H1 (cell line): ENCODE data around the gene FOXN3. TPM values are rescaled to one million over a fixed set of nuclear protein-coding genes. Genes with fewer than 3 reads are reported as not detected.

Experiments used
- CTCF ChIA-PET: fragments of 300-600 bp; sonication (Branson Sonifier 250); formaldehyde crosslinking; loops from one replicate; lab custom pipeline; 2021; ENCODE audit not compliant: partially characterized antibody; lab: Charles Lee
- POLR2A ChIA-PET: fragments of 300-600 bp; sonication (Branson Sonifier 250); formaldehyde crosslinking; loops from one replicate; lab custom pipeline; 2021; ENCODE audit warnings: inconsistent platforms; ENCODE audit not compliant: partially characterized antibody; lab: Charles Lee
- DNase-seq, 2 experiments: peaks; one replicate each; pipeline versions ENCODE4 v3.0.0 to v3.0.0-alpha.2; 2010 to 2022; ENCODE audit warnings: low spot score in 2 of 2, low read depth in 1 of 2, mixed read lengths in 1 of 2
- FAIRE-seq: peaks from 2 replicates; lab custom pipeline; 2011; peaks lifted over from hg19 to GRCh38; lab: Jason Lieb, UNC
- H2AFZ ChIP-seq: 2 replicates; pipeline ENCODE4 v1.8.1; 2012; ENCODE audit warnings: low read length, inconsistent platforms
- H2AK5ac ChIP-seq: 2 replicates; pipeline ENCODE4 v1.6.1; 2013; ENCODE audit warnings: low read depth, low read length
- H2BK120ac ChIP-seq: replicated peaks from 2 replicates; pipeline ENCODE3; 2013; ENCODE audit warnings: low read depth, low read length, inconsistent platforms
- H2BK12ac ChIP-seq: 2 replicates; pipeline ENCODE4 v1.6.1; 2013; ENCODE audit warnings: low read depth, low read length
- H2BK15ac ChIP-seq: 2 replicates; pipeline ENCODE4 v1.6.1; 2013; ENCODE audit warnings: low read length
- H2BK20ac ChIP-seq: 2 replicates; pipeline ENCODE4 v1.6.1; 2013; ENCODE audit warnings: low read length
- H2BK5ac ChIP-seq: 2 replicates; pipeline ENCODE4 v1.6.1; 2013; ENCODE audit warnings: low read depth, low read length
- H3K14ac ChIP-seq: 2 replicates; pipeline ENCODE4 v1.6.1; 2013; ENCODE audit warnings: inconsistent platforms; ENCODE audit not compliant: insufficient read length
- H3K18ac ChIP-seq: 2 replicates; pipeline ENCODE4 v1.6.1; 2013; ENCODE audit warnings: low read length; ENCODE audit errors: extremely low read depth
- H3K23ac ChIP-seq: 2 replicates; pipeline ENCODE4 v1.6.1; 2013; ENCODE audit warnings: inconsistent platforms; ENCODE audit not compliant: insufficient read length
- H3K23me2 ChIP-seq: 2 replicates; pipeline ENCODE4 v1.6.1; 2013; ENCODE audit warnings: low read depth, low read length
- H3K27ac ChIP-seq: 2 replicates; pipeline ENCODE4 v1.6.1; 2011; ENCODE audit warnings: low read depth, low read length, inconsistent platforms
- H3K27me3 ChIP-seq, 4 experiments: replicated peaks in 1 of 4; 1 replicate in 1 of 4; 2 replicates in 3 of 4; pipeline versions ENCODE4 v1.6.1 to v1.8.1; 2011 to 2013; ENCODE audit warnings: low read length in 3 of 4, mild to moderate bottlenecking in 3 of 4, inconsistent platforms in 2 of 4, mixed read lengths in 2 of 4, moderate library complexity in 1 of 4; ENCODE audit not compliant: control insufficient read depth in 3 of 4, insufficient read depth in 3 of 4; ENCODE audit errors: extremely low read depth in 1 of 4
- H3K36me3 ChIP-seq, 4 experiments: 2 replicates each; pipeline versions ENCODE4 v1.6.1 to v1.8.1; 2011 to 2013; ENCODE audit warnings: mild to moderate bottlenecking in 4 of 4, low read length in 3 of 4, moderate library complexity in 2 of 4, control low read depth in 1 of 4, inconsistent platforms in 1 of 4; ENCODE audit not compliant: insufficient read depth in 4 of 4, control insufficient read depth in 2 of 4
- H3K4ac ChIP-seq: replicated peaks from 2 replicates; pipeline ENCODE3; 2013; ENCODE audit warnings: low read length, low read depth, mixed read lengths, inconsistent platforms; ENCODE audit not compliant: insufficient read length
- H3K4me1 ChIP-seq, 4 experiments: replicated peaks in 1 of 4; 1 replicate in 1 of 4; 2 replicates in 3 of 4; pipeline versions ENCODE4 v1.6.1 to v1.8.1; 2011 to 2013; ENCODE audit warnings: low read length in 3 of 4, inconsistent platforms in 2 of 4, mixed read lengths in 1 of 4; ENCODE audit not compliant: insufficient read depth in 4 of 4, control insufficient read depth in 3 of 4
- H3K4me2 ChIP-seq, 2 experiments: 2 replicates each; pipeline versions ENCODE4 v1.6.1 to v1.8.1; 2011 to 2013; ENCODE audit warnings: low read depth in 2 of 2, low read length in 2 of 2, control low read depth in 1 of 2, inconsistent platforms in 1 of 2, mild to moderate bottlenecking in 1 of 2; ENCODE audit not compliant: insufficient read depth in 1 of 2
- H3K4me3 ChIP-seq, 4 experiments: fragments of 200-600, 300-600 bp in 1 of 4; sonication (generic), shearing (Covaris generic), sonication (Bioruptor Twin) in 1 of 4; 2 replicates each; pipeline versions ENCODE4 v1.5.1 to v1.8.1; 2011 to 2016; ENCODE audit warnings: low read length in 4 of 4, low read depth in 3 of 4, control low read depth in 2 of 4, inconsistent platforms in 2 of 4, mild to moderate bottlenecking in 2 of 4, mixed read lengths in 1 of 4, moderate library complexity in 1 of 4; ENCODE audit not compliant: insufficient read depth in 2 of 4; ENCODE audit errors: extremely low read depth in 1 of 4
- H3K56ac ChIP-seq: replicated peaks from 2 replicates; pipeline ENCODE3; 2013; ENCODE audit warnings: low read depth, mild to moderate bottlenecking, mixed read lengths, low read length, inconsistent platforms; ENCODE audit not compliant: insufficient read length
- H3K79me1 ChIP-seq: 2 replicates; pipeline ENCODE4 v1.6.1; 2013; ENCODE audit warnings: low read depth, low read length, control low read depth
- H3K79me2 ChIP-seq, 2 experiments: 2 replicates each; pipeline versions ENCODE4 v1.6.1 to v1.8.1; 2012 to 2013; ENCODE audit warnings: low read length in 2 of 2, mild to moderate bottlenecking in 2 of 2, inconsistent platforms in 1 of 2; ENCODE audit not compliant: insufficient read depth in 2 of 2, control insufficient read depth in 1 of 2
- H3K9ac ChIP-seq, 4 experiments: replicated peaks in 1 of 4; 1 replicate in 1 of 4; 2 replicates in 3 of 4; pipeline versions ENCODE4 v1.6.1 to v1.8.1; 2011 to 2013; ENCODE audit warnings: low read depth in 3 of 4, low read length in 3 of 4, control low read depth in 2 of 4, mild to moderate bottlenecking in 2 of 4, moderate library complexity in 2 of 4, inconsistent platforms in 1 of 4; ENCODE audit errors: extremely low read depth in 1 of 4
- H3K9me3 ChIP-seq, 2 experiments: 2 replicates each; pipeline versions ENCODE4 v1.6.1 to v1.8.1; 2012 to 2013; ENCODE audit warnings: mild to moderate bottlenecking in 2 of 2, moderate library complexity in 2 of 2, control low read depth in 1 of 2, inconsistent platforms in 1 of 2, low read depth in 1 of 2, low read length in 1 of 2, mixed read lengths in 1 of 2; ENCODE audit not compliant: insufficient read depth in 2 of 2
- H4K20me1 ChIP-seq, 2 experiments: replicated peaks in 1 of 2; 2 replicates each; pipeline versions ENCODE3 to v1.8.1; 2011 to 2013; ENCODE audit warnings: inconsistent platforms in 2 of 2, low read length in 2 of 2, mild to moderate bottlenecking in 1 of 2; ENCODE audit not compliant: insufficient read depth in 2 of 2, control insufficient read depth in 1 of 2
- H4K5ac ChIP-seq: 2 replicates; pipeline ENCODE4 v1.6.1; 2013; ENCODE audit warnings: low read length, low read depth, mixed read lengths, inconsistent platforms; ENCODE audit not compliant: insufficient read length
- H4K8ac ChIP-seq: 2 replicates; pipeline ENCODE4 v1.8.0; 2013; ENCODE audit warnings: mild to moderate bottlenecking, moderate library complexity, low read length, inconsistent platforms; ENCODE audit not compliant: insufficient read depth; ENCODE audit errors: extremely low read depth
- H4K91ac ChIP-seq: replicated peaks from 2 replicates; pipeline ENCODE3; 2013; ENCODE audit warnings: low read length, mixed read lengths, inconsistent platforms; ENCODE audit not compliant: insufficient read length
- BCL11A ChIP-seq, 2 experiments: IDR thresholded peaks; one replicate each; pipeline ENCODE4 v1.6.1; 2011; ENCODE audit warnings: low read depth in 2 of 2, low read length in 2 of 2, mild to moderate bottlenecking in 2 of 2
- RAD21 ChIP-seq, 2 experiments: IDR thresholded peaks in 1 of 2; conservative IDR thresholded peaks in 1 of 2; 2 replicates each; pipeline ENCODE4 v1.6.1; 2011; ENCODE audit warnings: low read depth in 2 of 2, low read length in 2 of 2, improper control_type of control experiment in 1 of 2, inconsistent platforms in 1 of 2, mild to moderate bottlenecking in 1 of 2, moderate library complexity in 1 of 2
- WGBS, 2 experiments: shearing (Covaris generic) in 1 of 2; methylation state at CpG; one replicate each; pipeline versions ENCODE4 v1.1.6 to v1.1.7; 2013 to 2015; ENCODE audit warnings: low lambda C conversion rate in 2 of 2, mixed read lengths in 2 of 2, inconsistent platforms in 1 of 2, low coverage in 1 of 2, missing lambda C conversion rate in 1 of 2; ENCODE audit not compliant: insufficient replicate concordance in 2 of 2, insufficient coverage in 1 of 2, insufficient read length in 1 of 2; ENCODE audit errors: extremely low coverage in 1 of 2, missing lambda C conversion rate in 1 of 2; 5-methylcytosine and 5-hydroxymethylcytosine counted together
- polyA plus RNA-seq, 7 experiments: library from polyadenylated mRNA; depleted of rRNA in 3 of 7; stranded (reverse) in 5 of 7; unstranded in 2 of 7; fragments of >200 nt in 5 of 7; fragments of 200-250 nt in 2 of 7; gene quantifications; 1 replicate in 5 of 7; 2 replicates in 1 of 7; 4 replicates in 1 of 7; pipeline versions ENCODE4 v1.2.1 to v1.2.3, GENCODE V29; 2011 to 2013; ENCODE audit warnings: missing spikeins in 2 of 7, mixed read lengths in 2 of 7
- total RNA-seq: library from RNA; stranded (reverse); fragmentation: NEBNext Ultra II Directional; extraction: Animal tissue kit (Norgen Biotek cat#: 25700); gene quantifications from 2 replicates; pipeline ENCODE4 v1.2.1, GENCODE V29; 2021

Gene FOXN3
- total and polyA plus RNA-seq, 2 of the 8 experiments (the other 6 are each of a cell fraction or from before 2014, with no cell fraction given) = 52.6 to 178 TPM

DNA sequence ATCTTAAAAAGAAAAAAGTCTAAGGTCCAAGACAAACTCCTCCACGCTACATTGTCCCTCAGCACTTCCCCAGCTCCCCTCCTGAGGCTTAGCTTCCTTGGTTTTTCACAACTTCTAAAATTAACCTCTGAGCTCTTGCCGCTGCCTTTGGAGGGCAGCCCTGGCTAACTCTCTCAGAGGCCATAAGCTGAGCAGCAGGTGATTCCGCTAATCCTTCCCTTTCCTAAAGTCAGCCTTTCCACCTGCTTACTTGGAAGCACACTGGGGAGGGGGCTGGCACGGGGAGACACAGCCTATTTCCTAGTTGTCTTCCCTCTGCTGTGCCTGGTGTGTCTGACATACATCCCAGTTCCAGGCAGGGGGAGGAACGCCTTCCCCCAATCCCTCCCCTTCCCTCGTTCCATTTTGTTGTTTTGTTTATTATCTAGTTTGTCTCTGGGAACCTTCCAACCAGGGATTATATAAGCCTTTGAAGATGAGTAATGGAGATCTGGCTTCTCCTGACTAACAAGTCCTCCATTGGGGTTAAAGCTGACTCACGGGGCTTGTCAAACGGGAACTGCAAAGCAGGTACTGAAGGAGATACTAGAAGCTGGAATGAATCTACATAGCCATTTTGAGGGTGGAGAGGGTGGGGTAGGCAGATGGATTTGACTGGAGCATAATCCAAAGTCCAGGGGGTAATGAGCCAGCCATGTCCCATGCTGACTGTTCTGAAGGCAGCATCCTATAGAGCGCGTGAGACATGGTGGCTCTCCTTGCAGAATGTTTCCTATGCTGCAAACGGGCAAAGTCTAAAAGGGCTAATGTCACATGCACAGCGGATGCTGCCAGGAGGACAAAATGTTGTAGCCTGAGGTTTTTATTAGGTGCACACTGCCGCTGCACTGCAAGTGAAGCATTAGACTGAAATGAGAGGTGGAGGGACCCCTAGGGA lies 230.8 kb downstream of the FOXN3 start:
- Histone ChIP-seq H4K5ac (no peak overlapping the region), H4K8ac (no peak overlapping the region; the same call in 1 of the 2 replicates), H2BK20ac (no peak overlapping the region), H3K4ac (no peak overlapping the region), H3K14ac (no peak overlapping the region), H3K9me3 (no peaks in the 10 kb centered on the region), H2BK120ac (no peak overlapping the region), H4K20me1 (peaks cover 3 to 5% of the 10 kb centered on the region in 2 experiments), H3K36me3 (peaks cover 0 to 25% (median 9%) of the 10 kb centered on the region in 4 experiments; a peak in 3 of 8 replicates), H3K27ac (0 out of 2 replicates have a peak overlapping the region, but pooled peaks have one; percentile 13), H2AK5ac (no peak overlapping the region), H2AFZ (no peak overlapping the region), H3K23ac (no peak overlapping the region), H2BK15ac (no peak overlapping the region), H3K79me2 (peaks cover 0 to 9% of the 10 kb centered on the region in 2 experiments; a peak in 1 of 4 replicates), H3K23me2 (no peaks in the 10 kb centered on the region), H3K27me3 (no peaks in the 10 kb centered on the region), H3K79me1 (peaks cover 9% of the 10 kb centered on the region; the same call in 1 of the 2 replicates), H2BK5ac (no peak overlapping the region), H3K4me3 (no peak overlapping the region), H3K4me2 (no peak overlapping the region), H2BK12ac (no peak overlapping the region), H3K18ac (no peak overlapping the region), H3K4me1 (peaks cover 0 to 10% (median 4%) of the 10 kb centered on the region in 4 experiments; a peak in 4 of 7 replicates), H4K91ac (no peak overlapping the region), H3K9ac (no peak overlapping the region), H3K56ac (no peak overlapping the region)
- WGBS, 2 experiments = 91% methylated on average over 13 of the region's 13 CpGs; no CpG with 5 or more reads in 1 of the 2 experiments
- TF ChIP-seq BCL11A (IDR thresholded peaks at IDR 0.05; ENCODE audit: low read depth in 2 of 2, low read length in 2 of 2) = no peak
- peak; percentile 21 to 33 for TF ChIP-seq RAD21 (IDR thresholded peaks at IDR 0.05 in 1 of 2, conservative IDR thresholded peaks at IDR 0.05 in 1 of 2; ENCODE audit: low read depth in 2 of 2, low read length in 2 of 2)
- DNase-seq = no peak
- FAIRE-seq = no peak
- ChIA-PET POLR2A (no interaction called here), CTCF (interaction anchor here (0.6 to 2.8 kb wide), 11 partner anchors 9 to 159 kb away, joined by 3 to 12 read pairs (median 3); no protein-coding TSS in a partner anchor)
